Heart right ventricle (tissue), 16 donors: ENCODE measurements around the gene BBS1. TPM values are rescaled to one million over a fixed set of nuclear protein-coding genes. Genes with fewer than 3 reads are reported as not detected.

ENCODE experiments used
- ATAC-seq, 8 donors: fragments of 200-7000 bp; cut with Tn5 transposase; one replicate each; pipeline ENCODE4 v1.9.1; 2020; ENCODE audit warnings: mild to moderate bottlenecking in 8 of 8, moderate library complexity in 8 of 8, moderate number of reproducible peaks in 1 of 8
- DNase-seq, 2 donors: peaks; one replicate each; pipeline ENCODE4 v3.0.0-alpha.2; 2020
- H3K27ac ChIP-seq, 10 donors: fragments of 200-600 bp; sonication (generic) in 2 of 10; one replicate each; pipeline versions ENCODE4 v1.5.0 to v1.8.0; 2020 to 2022; ENCODE audit warnings: mild to moderate bottlenecking in 3 of 10
- H3K27me3 ChIP-seq, 7 donors: fragments of 200-600 bp; one replicate each; pipeline ENCODE4 v1.8.0; 2021 to 2022; ENCODE audit warnings: mild to moderate bottlenecking in 2 of 7
- H3K36me3 ChIP-seq, 9 donors: fragments of 200-600 bp; sonication (generic) in 1 of 9; one replicate each; pipeline versions ENCODE4 v1.5.0 to v1.8.0; 2020 to 2022; ENCODE audit warnings: mild to moderate bottlenecking in 2 of 9
- H3K4me1 ChIP-seq, 9 donors: fragments of 200-600 bp; sonication (generic) in 1 of 9; one replicate each; pipeline versions ENCODE4 v1.5.0 to v1.8.0; 2020 to 2022; ENCODE audit warnings: mild to moderate bottlenecking in 4 of 9
- H3K4me3 ChIP-seq, 10 donors: fragments of 200-600 bp; sonication (generic) in 2 of 10; one replicate each; pipeline versions ENCODE4 v1.5.0 to v1.8.0; 2020 to 2022; ENCODE audit warnings: mild to moderate bottlenecking in 7 of 10, moderate library complexity in 2 of 10
- H3K9me3 ChIP-seq, 11 donors: fragments of 200-600 bp in 10 of 11; sonication (generic) in 2 of 11; one replicate each; pipeline versions ENCODE4 v1.5.0 to v1.8.0; 2013 to 2022; ENCODE audit warnings: mild to moderate bottlenecking in 2 of 11, control low read depth in 1 of 11, moderate library complexity in 1 of 11
- WGBS, 2 donors: extraction: QIAGEN DNeasy Blood & Tissue Kit; methylation state at CpG; one replicate each; pipeline ENCODE4 v1.1.7; 2013; ENCODE audit warnings: inconsistent platforms in 1 of 2; 5-methylcytosine and 5-hydroxymethylcytosine counted together
- intact Hi-C, 10 donors: fragments of 100-400 bp; cut with DNase I; formaldehyde crosslinking; loops; one replicate each; pipeline versions ENCODE4 v1.11.1 to v1.14.2; 2022
- polyA plus RNA-seq, 2 donors: library from polyadenylated mRNA; stranded (reverse); fragments of 200-250 nt; gene quantifications; one replicate each; pipeline ENCODE4 v1.2.3, GENCODE V29; 2013
- total RNA-seq, 10 donors: library from RNA; stranded (reverse); fragmentation: NEBNext Ultra II Directional in 3 of 10; extraction: Animal tissue kit (Norgen Biotek cat#: 25700) in 3 of 10; gene quantifications; one replicate each; pipeline versions ENCODE4 v1.2.1 to v1.2.4, GENCODE V29; 2021 to 2023
- TF ChIP-seq, protein P1 (sequence below), 9 donors: fragments of 200-600 bp; sonication (generic) in 2 of 9; IDR thresholded peaks; one replicate each; pipeline versions ENCODE4 v1.5.0 to v1.8.0; 2021 to 2022; ENCODE audit warnings: antibody characterized with exemption in 9 of 9, mild to moderate bottlenecking in 5 of 9, moderate library complexity in 1 of 9
- donor health status: Arrhythmogenic right ventricular cardiomyopathy.
- donor health status: ischemic (EF 13 %, LVEDD 7.1; RV severe dilation, severe dysfunction).
- donor health status: healthy with polysubstance abuse.
- donor health status: DM: no; HTN: yes; CAD: no.
- donor health status: DM: no; HTN: no; CAD: no.
- donor health status: ischemic (EF 25% LVEDD 6.9; RV normal size, moderate dysfunction).
- donor health status: ischemic (EF 25% LVEDD 5.7; RV mildly dilated, moderate dysfunction).
- donor health status: healthy.
- donor health status: DM: yes; HTN: yes; CAD: no.
- donor health status: Ischemic cardiomyopathy.
- donor health status: ischemic (EF 35%, LVEDD 5.7; RV mildly dilated, moderate dysfunction).
- donor health status: nonischemic (EF 11% LVEDD 7.7; RV severe dilation, severe dysfunction).
- donor health status: DM: yes; HTN: yes; CAD: no.
- donor health status: PGD.
- donor health status: ischemic (EF 29% LVEDD 5.4; RV normal size, mild dysfunction).
- donor health status: nonischemic (EF 23%, LVEDD 6.1; RV moderate dilation, normal function).

The BBS1 gene
- total and polyA plus RNA-seq, 12 donors, result 9.6 to 23.9 (median 16.8) TPM

DNA sequence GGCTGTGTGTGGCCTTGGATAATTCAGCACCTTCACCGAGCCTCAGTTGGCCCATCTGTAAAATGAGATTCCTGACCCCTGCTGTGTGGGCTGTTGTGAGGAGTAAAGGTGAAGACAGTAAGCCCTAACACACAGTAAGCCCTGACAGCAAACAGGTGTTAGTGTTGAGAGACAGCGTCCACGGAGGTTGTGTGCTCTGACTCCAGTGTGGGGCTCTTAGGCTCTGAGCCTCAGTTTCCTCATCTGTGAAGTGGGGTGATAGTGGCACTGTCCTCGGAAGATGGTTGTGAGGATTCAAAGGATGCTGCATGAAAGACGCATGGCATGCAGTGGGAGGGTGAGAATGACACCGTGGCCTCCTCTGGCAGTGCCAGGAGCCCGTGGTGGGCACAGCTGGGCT, 16.0 kb upstream of the BBS1 start:
- 91 to 92% methylated on average over 7 of the region's 7 CpGs for WGBS, 2 donors
- Histone ChIP-seq H3K27me3 (no peaks in the 10 kb centered on the region), H3K36me3 (peaks cover 0 to 96% (median 9%) of the 10 kb centered on the region in 9 donors), H3K9me3 (no peaks in the 10 kb centered on the region), H3K27ac (no peak overlapping the region), H3K4me3 (no peak overlapping the region), H3K4me1 (no peaks in the 10 kb centered on the region)
- ATAC-seq, result no peak
- DNase-seq, result no peak
- TF ChIP-seq, protein P1, sequence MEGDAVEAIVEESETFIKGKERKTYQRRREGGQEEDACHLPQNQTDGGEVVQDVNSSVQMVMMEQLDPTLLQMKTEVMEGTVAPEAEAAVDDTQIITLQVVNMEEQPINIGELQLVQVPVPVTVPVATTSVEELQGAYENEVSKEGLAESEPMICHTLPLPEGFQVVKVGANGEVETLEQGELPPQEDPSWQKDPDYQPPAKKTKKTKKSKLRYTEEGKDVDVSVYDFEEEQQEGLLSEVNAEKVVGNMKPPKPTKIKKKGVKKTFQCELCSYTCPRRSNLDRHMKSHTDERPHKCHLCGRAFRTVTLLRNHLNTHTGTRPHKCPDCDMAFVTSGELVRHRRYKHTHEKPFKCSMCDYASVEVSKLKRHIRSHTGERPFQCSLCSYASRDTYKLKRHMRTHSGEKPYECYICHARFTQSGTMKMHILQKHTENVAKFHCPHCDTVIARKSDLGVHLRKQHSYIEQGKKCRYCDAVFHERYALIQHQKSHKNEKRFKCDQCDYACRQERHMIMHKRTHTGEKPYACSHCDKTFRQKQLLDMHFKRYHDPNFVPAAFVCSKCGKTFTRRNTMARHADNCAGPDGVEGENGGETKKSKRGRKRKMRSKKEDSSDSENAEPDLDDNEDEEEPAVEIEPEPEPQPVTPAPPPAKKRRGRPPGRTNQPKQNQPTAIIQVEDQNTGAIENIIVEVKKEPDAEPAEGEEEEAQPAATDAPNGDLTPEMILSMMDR (IDR thresholded peaks at IDR 0.05), result no peak
- intact Hi-C loops, result no loop called here

DNA sequence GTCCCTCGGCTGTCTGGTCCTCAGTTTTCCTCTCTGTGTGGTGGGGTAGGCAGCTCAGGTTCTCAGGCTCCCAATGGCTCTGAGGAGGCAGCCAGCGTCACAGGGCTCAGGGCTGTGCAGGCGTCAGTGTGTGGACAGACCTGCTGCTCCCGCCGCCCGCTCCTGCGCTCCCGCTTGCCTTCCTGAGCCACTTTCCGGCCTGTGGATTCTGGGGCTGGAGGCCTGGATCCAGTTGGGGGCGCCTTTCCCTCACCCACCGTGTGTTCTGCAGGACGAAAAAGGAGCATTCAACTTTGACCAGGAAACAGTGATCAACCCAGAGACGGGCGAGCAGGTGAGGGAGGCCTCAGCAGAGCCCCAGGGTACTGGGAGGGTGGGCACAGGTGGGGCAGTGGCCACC, 15.5 kb upstream of the BBS1 start:
- intact Hi-C loops, result no loop called here
- H3K27me3 ChIP-seq, result no peaks in the 10 kb centered on the region
- TF ChIP-seq, protein P1 (IDR thresholded peaks at IDR 0.05), result no peak
- no peaks in the 10 kb centered on the region for H3K4me1 ChIP-seq
- no peak for ATAC-seq
- no peak overlapping the region for H3K27ac ChIP-seq
- peaks cover 0 to 96% (median 9%) of the 10 kb centered on the region in 9 donors for H3K36me3 ChIP-seq
- WGBS, 2 donors, result 89 to 91% methylated on average over 14 of the region's 14 CpGs
- H3K4me3 ChIP-seq, result no peak overlapping the region
- no peak for DNase-seq
- no peaks in the 10 kb centered on the region for H3K9me3 ChIP-seq

DNA sequence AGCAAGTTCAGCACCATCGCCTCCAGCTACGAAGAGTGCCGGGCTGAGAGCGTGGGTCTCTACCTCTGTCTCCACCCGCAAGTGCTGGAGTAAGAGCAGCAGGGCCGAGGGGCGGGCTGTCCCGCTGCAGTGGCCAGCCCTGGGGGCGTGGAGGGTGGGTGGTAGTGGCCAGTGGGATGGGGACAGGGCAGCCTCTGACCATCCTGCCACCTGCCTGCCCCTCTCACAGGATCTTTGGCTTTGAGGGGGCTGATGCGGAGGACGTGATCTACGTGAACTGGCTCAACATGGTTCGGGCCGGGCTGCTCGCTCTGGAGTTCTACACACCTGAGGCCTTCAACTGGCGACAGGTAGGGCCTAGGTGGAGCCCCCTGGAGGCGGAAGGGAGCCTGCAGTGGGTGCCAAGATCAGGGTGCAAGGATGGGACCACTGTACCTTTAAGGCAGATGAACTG, 15.0 kb upstream of the BBS1 start:
- ATAC-seq, result peak in 1 of 8 donors; percentile 33
- Histone ChIP-seq H3K27ac (no peak overlapping the region), H3K27me3 (no peaks in the 10 kb centered on the region), H3K9me3 (no peaks in the 10 kb centered on the region), H3K4me3 (no peak overlapping the region), H3K36me3 (peaks cover 0 to 97% (median 9%) of the 10 kb centered on the region in 9 donors), H3K4me1 (no peaks in the 10 kb centered on the region)
- TF ChIP-seq, protein P1 (IDR thresholded peaks at IDR 0.05), result no peak
- DNase-seq, result no peak
- intact Hi-C loops, result no loop called here
- WGBS, 2 donors, result 94 to 97% methylated on average over 17 of the region's 17 CpGs

DNA sequence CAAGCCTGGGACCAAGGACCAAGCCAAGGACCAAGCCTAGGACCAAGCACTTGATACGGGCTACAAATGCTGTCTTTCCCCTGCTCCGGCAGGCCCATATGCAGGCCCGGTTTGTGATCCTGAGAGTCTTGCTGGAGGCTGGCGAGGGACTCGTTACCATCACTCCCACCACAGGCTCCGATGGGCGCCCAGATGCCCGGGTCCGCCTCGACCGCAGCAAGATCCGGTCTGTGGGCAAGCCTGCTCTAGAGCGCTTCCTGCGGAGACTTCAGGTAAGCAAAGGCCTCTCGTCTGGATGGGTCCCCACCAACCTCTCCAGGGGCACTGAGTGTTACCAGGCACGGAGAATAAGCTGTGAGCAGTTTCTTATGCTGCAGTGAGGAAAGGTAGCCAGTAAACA, 13.2 kb upstream of the BBS1 start:
- no peaks in the 10 kb centered on the region for H3K4me1 ChIP-seq
- TF ChIP-seq, protein P1 (IDR thresholded peaks at IDR 0.05), result no peak
- ATAC-seq (no peak), DNase-seq (no peak)
- no peaks in the 10 kb centered on the region for H3K27me3 ChIP-seq
- peaks cover 0 to 95% (median 9%) of the 10 kb centered on the region in 9 donors for H3K36me3 ChIP-seq
- intact Hi-C loops, result no loop called here
- no peak overlapping the region for H3K4me3 ChIP-seq
- H3K9me3 ChIP-seq, result no peaks in the 10 kb centered on the region
- no peak overlapping the region for H3K27ac ChIP-seq
- 95 to 98% methylated on average over 16 of the region's 16 CpGs for WGBS, 2 donors
